Omental fat pad (tissue), 4 donors: ENCODE data around the gene MAP4K3. TPM values are rescaled to one million over a fixed set of nuclear protein-coding genes. Genes with fewer than 3 reads are reported as not detected.
"Not testable (repeated sequence)": the region's sequence is repeated elsewhere in the genome, so short reads cannot be mapped to it uniquely, and the experiment has no call there.

ENCODE experiments used
- ATAC-seq: fragments of 150-250 bp; one replicate; pipeline ENCODE4 v1.9.1; 2016; ENCODE audit warnings: mild to moderate bottlenecking, moderate library complexity; ENCODE audit not compliant: low FRiP score
- DNase-seq: peaks from one replicate; pipeline ENCODE4 v3.0.0-alpha.2; 2019; ENCODE audit warnings: low spot score
- CTCF ChIP-seq, 3 donors: fragments of 450-650 bp; IDR thresholded peaks; one replicate each; pipeline ENCODE4 v1.5.1; 2016 to 2017; ENCODE audit warnings: antibody characterized with exemption in 3 of 3, mild to moderate bottlenecking in 3 of 3, moderate library complexity in 2 of 3
- total RNA-seq, 4 donors: library from RNA; depleted of rRNA; stranded (reverse); fragments of >200 nt; gene quantifications; one replicate each; pipeline ENCODE4 v1.1.0, GENCODE V29; 2016

Gene MAP4K3
- total RNA-seq, 4 donors from 2014 or later = 45.9 to 93.7 (median 66.1) TPM

- DNase-seq (no peak), ATAC-seq (no peak)
- no peak for TF ChIP-seq CTCF (IDR thresholded peaks at IDR 0.05)
Measured at GRCh38 chr2:39334978-39335377, 102.1 kb downstream of the MAP4K3 start.

- DNase-seq (no peak), ATAC-seq (no peak)
- no peak for TF ChIP-seq CTCF (IDR thresholded peaks at IDR 0.05)
Measured at GRCh38 chr2:39334529-39334928, 102.6 kb downstream of the MAP4K3 start.

GRCh38 chr2:39326644-39327043, 110.4 kb downstream of the MAP4K3 start:
- no peak for TF ChIP-seq CTCF (IDR thresholded peaks at IDR 0.05)
- ATAC-seq (no peak), DNase-seq (no peak)

- no peak for TF ChIP-seq CTCF (IDR thresholded peaks at IDR 0.05)
- ATAC-seq = no peak
- DNase-seq = no peak
Measured at GRCh38 chr2:39325966-39326365, 111.1 kb downstream of the MAP4K3 start.

GRCh38 chr2:39321056-39322035, 115.7 kb downstream of the MAP4K3 start:
- DNase-seq, ATAC-seq: not testable (repeated sequence)

GRCh38 chr2:39320162-39320561, 116.9 kb downstream of the MAP4K3 start:
- DNase-seq (no peak), ATAC-seq (no peak)
- TF ChIP-seq CTCF (IDR thresholded peaks at IDR 0.05) = no peak

GRCh38 chr2:39313575-39313974, 123.5 kb downstream of the MAP4K3 start:
- no peak for DNase-seq
- no peak for ATAC-seq
- no peak for TF ChIP-seq CTCF (IDR thresholded peaks at IDR 0.05)
